ENCODE measurements around the gene WRAP73.

The WRAP73 gene

GRCh38 chr1:3646596-3646995 lies 3.3 kb downstream of the WRAP73 start:
- no peak for TF ChIP-seq CTCF (IDR thresholded peaks at IDR 0.05)

- TF ChIP-seq CTCF (IDR thresholded peaks at IDR 0.05): no peak
Measured at GRCh38 chr1:3645666-3646355, 4.1 kb downstream of the WRAP73 start.

GRCh38 chr1:3645247-3645646 lies 4.7 kb downstream of the WRAP73 start:
- no peak for TF ChIP-seq CTCF (IDR thresholded peaks at IDR 0.05)

GRCh38 chr1:3644273-3644672 lies 5.6 kb downstream of the WRAP73 start:
- TF ChIP-seq CTCF (IDR thresholded peaks at IDR 0.05): no peak

- TF ChIP-seq CTCF (IDR thresholded peaks at IDR 0.05): no peak
Measured at GRCh38 chr1:3642919-3643675, 6.8 kb downstream of the WRAP73 start.

- no peak for TF ChIP-seq CTCF (IDR thresholded peaks at IDR 0.05)
Measured at GRCh38 chr1:3641816-3642215, 8.1 kb downstream of the WRAP73 start.

- no peak for TF ChIP-seq CTCF (IDR thresholded peaks at IDR 0.05)
Measured at GRCh38 chr1:3641046-3641760, 8.7 kb downstream of the WRAP73 start.
